GM12892 (cell line): Measurements from ENCODE around the gene USP15.

Source experiments
- POLR2A ChIP-seq: IDR thresholded peaks from 2 replicates; pipeline ENCODE4 v1.6.1; 2011; ENCODE audit warnings: low read depth, low read length, control low read depth
- POLR2AphosphoS5 ChIP-seq: IDR thresholded peaks from 2 replicates; pipeline ENCODE4 v1.6.1; 2011; ENCODE audit warnings: low read depth, low read length, control low read depth
- TAF1 ChIP-seq: IDR thresholded peaks from 2 replicates; pipeline ENCODE4 v1.6.1; 2011; ENCODE audit warnings: low read depth, mild to moderate bottlenecking, control low read depth, low read length, borderline replicate concordance

DNA sequence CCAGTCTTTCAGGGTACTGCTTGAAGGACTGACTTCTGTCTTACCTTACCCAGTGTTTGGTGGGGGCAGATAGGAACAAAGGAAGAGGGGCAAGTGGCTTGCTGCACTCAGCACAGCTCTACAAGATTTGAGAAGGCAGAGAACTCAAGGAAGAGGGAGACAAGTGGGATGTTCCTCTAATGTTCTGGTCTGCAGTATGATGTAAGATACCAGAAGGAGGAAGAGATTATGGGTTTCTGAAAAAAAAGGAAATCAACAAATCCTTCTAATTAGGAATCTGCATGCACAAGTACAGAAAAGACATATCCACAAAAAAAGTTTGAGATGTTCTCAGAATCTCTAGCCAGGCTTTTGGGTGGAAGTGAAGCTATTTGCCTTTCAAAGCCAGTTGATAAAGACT, 37.1 kb downstream of the USP15 start:
- TF ChIP-seq POLR2AphosphoS5 (no peak), POLR2A (no peak), TAF1 (no peak)
